Measurements from ENCODE around the gene GALNT18.

DNA sequence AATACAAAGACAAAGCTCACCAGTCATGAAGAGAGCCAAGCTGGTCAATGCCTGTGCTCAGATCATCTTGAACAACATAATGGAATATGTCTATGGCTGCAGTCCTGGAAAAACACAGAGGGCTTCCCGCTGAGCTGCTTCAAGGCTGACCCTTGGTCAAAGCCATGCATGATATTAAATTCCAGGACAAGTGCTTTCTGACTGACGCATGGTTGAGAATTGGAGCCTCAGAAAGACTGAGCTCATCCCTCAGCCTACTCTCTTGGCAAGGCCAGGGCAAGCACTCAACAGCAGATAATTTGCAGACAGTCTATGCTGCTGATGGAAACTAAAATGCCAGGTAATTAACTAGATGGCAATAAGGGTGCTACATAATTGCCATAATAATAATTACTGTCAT lies 89.2 kb downstream of the GALNT18 start:
- TF ChIP-seq, protein P1, sequence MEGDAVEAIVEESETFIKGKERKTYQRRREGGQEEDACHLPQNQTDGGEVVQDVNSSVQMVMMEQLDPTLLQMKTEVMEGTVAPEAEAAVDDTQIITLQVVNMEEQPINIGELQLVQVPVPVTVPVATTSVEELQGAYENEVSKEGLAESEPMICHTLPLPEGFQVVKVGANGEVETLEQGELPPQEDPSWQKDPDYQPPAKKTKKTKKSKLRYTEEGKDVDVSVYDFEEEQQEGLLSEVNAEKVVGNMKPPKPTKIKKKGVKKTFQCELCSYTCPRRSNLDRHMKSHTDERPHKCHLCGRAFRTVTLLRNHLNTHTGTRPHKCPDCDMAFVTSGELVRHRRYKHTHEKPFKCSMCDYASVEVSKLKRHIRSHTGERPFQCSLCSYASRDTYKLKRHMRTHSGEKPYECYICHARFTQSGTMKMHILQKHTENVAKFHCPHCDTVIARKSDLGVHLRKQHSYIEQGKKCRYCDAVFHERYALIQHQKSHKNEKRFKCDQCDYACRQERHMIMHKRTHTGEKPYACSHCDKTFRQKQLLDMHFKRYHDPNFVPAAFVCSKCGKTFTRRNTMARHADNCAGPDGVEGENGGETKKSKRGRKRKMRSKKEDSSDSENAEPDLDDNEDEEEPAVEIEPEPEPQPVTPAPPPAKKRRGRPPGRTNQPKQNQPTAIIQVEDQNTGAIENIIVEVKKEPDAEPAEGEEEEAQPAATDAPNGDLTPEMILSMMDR (IDR thresholded peaks at IDR 0.05; ENCODE audit: low read depth, low read length, missing input control): no peak
- TF ChIP-seq JUND (IDR thresholded peaks at IDR 0.05) (no peak), YY1 (IDR thresholded peaks at IDR 0.05) (no peak), EGR1 (IDR thresholded peaks at IDR 0.05; ENCODE audit: low read depth in 2 of 2) (no peak), RAD21 (IDR thresholded peaks at IDR 0.05) (no peak), SP1 (IDR thresholded peaks at IDR 0.05) (no peak)
- TF ChIP-seq, protein P2, sequence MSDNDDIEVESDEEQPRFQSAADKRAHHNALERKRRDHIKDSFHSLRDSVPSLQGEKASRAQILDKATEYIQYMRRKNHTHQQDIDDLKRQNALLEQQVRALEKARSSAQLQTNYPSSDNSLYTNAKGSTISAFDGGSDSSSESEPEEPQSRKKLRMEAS (IDR thresholded peaks at IDR 0.05): no peak
- TF ChIP-seq, protein P3, sequence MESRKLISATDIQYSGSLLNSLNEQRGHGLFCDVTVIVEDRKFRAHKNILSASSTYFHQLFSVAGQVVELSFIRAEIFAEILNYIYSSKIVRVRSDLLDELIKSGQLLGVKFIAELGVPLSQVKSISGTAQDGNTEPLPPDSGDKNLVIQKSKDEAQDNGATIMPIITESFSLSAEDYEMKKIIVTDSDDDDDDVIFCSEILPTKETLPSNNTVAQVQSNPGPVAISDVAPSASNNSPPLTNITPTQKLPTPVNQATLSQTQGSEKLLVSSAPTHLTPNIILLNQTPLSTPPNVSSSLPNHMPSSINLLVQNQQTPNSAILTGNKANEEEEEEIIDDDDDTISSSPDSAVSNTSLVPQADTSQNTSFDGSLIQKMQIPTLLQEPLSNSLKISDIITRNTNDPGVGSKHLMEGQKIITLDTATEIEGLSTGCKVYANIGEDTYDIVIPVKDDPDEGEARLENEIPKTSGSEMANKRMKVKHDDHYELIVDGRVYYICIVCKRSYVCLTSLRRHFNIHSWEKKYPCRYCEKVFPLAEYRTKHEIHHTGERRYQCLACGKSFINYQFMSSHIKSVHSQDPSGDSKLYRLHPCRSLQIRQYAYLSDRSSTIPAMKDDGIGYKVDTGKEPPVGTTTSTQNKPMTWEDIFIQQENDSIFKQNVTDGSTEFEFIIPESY (IDR thresholded peaks at IDR 0.05): no peak

All from liver (tissue), 3 donors.